Effector memory CD8-positive, alpha-beta T cell (primary cell): ENCODE data around the gene RHO.
"Not testable (repeated sequence)": the region's sequence is repeated elsewhere in the genome, so short reads cannot be mapped to it uniquely, and the experiment has no call there.

Experiments
- ATAC-seq: fragments of 150-1000 bp; cut with Tn5 transposase; replicated peaks from 2 replicates; pipeline ENCODE4 v1.10.0; 2021; ENCODE audit warnings: mild to moderate bottlenecking, moderate library complexity
- DNase-seq, 3 experiments: peaks; one replicate each; pipeline ENCODE4 v3.0.0; 2021
- H3K27ac Mint-ChIP-seq, 2 donors: one replicate each; pipeline ENCODE4 v1.8.0; 2022; ENCODE audit warnings: mild to moderate bottlenecking in 2 of 2, mixed read lengths in 2 of 2, moderate library complexity in 2 of 2
- H3K27me3 Mint-ChIP-seq, 2 donors: one replicate each; pipeline ENCODE4 v1.8.0; 2022; ENCODE audit warnings: mixed read lengths in 2 of 2
- H3K36me3 Mint-ChIP-seq: one replicate; pipeline ENCODE4 v1.8.0; 2022; ENCODE audit warnings: mild to moderate bottlenecking, moderate library complexity, mixed read lengths; ENCODE audit not compliant: insufficient read depth
- H3K4me1 Mint-ChIP-seq, 2 donors: one replicate each; pipeline ENCODE4 v1.8.0; 2022; ENCODE audit warnings: low read depth in 2 of 2, mixed read lengths in 2 of 2
- H3K4me3 Mint-ChIP-seq, 2 donors: one replicate each; pipeline ENCODE4 v1.8.0; 2022; ENCODE audit warnings: mild to moderate bottlenecking in 2 of 2, mixed read lengths in 2 of 2, moderate library complexity in 2 of 2
- H3K9me3 Mint-ChIP-seq, 2 donors: one replicate each; pipeline ENCODE4 v1.8.0; 2022; ENCODE audit warnings: mixed read lengths in 2 of 2

Gene RHO

DNA sequence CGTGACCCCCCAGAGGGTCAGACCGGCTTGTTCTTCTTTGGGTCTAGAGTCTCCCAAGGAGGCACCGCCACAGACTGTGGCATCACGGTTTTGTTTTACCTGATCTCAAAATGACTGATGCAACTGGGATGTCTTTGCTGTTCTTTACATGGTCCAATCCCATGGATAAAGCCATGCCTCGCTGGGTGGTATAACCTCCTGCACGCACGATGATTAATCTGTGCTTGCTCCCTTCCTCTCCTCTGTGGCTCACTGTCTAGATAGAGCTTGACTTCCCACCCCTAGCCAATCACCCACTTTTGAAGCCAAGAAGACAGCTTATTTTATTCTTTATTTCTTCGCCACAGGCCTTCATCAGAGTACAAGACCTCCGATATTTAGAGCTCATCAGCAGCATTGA is 36.6 kb upstream of the RHO start:
- H3K27me3 Mint-ChIP-seq, result no peaks in the 10 kb centered on the region
- H3K36me3 Mint-ChIP-seq, result no peaks in the 10 kb centered on the region
- peak overlapping the region; percentile 42 to 84 for H3K27ac Mint-ChIP-seq
- DNase-seq, result no peak
- no peak overlapping the region for H3K4me3 Mint-ChIP-seq
- H3K9me3 Mint-ChIP-seq, result no peaks in the 10 kb centered on the region
- no peak for ATAC-seq
- peaks cover 3 to 7% of the 10 kb centered on the region in 2 donors for H3K4me1 Mint-ChIP-seq

DNA sequence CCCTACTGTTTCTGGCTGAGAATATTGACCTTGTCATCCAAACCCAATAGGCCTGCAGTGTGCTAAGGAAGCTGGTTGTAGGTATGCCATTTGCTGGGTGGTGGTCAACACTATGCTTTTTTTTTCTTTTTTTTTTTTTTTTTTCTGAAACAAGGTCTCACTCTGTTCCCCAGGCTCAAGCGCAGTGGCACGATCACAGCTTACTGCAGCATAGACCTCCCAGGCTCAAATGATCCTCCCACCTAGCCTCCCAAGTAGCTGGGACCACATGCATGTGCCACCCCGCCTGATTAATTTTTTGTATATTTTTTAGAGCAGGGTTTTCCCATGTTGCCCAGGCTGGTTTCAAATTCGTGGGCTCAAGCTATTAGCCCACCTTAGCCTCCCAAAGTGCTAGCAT is 35.7 kb upstream of the RHO start:
- Mint-ChIP-seq H3K36me3 (no peaks in the 10 kb centered on the region), H3K27ac (no peak overlapping the region), H3K27me3 (no peaks in the 10 kb centered on the region), H3K4me3 (no peak overlapping the region), H3K4me1 (peaks cover 3 to 7% of the 10 kb centered on the region in 2 donors), H3K9me3 (no peaks in the 10 kb centered on the region)
- DNase-seq, result no peak
- no peak for ATAC-seq

DNA sequence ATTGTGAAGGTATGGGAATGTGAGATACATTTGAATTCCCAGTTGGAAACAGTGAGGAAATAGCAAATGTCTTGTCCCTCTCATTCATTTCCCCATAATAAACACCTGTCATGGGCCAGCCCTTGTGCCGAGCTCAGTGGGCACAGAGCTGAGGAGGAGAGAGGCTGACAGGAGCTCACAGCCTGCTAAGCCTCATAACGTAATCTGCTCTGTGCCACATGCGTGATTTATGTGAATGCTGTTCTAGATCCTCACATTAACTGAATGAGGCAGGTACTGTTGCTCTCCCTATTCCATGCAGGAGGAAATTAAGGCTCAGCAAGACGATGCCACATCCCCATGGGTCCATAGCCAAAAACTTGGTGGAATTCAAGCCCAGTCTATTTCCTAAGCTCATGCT is 35.2 kb upstream of the RHO start:
- Mint-ChIP-seq H3K27ac (no peak overlapping the region), H3K4me1 (peaks cover 3 to 7% of the 10 kb centered on the region in 2 donors), H3K9me3 (no peaks in the 10 kb centered on the region), H3K27me3 (no peaks in the 10 kb centered on the region), H3K4me3 (no peak overlapping the region), H3K36me3 (no peaks in the 10 kb centered on the region)
- DNase-seq (no peak), ATAC-seq (no peak)

DNA sequence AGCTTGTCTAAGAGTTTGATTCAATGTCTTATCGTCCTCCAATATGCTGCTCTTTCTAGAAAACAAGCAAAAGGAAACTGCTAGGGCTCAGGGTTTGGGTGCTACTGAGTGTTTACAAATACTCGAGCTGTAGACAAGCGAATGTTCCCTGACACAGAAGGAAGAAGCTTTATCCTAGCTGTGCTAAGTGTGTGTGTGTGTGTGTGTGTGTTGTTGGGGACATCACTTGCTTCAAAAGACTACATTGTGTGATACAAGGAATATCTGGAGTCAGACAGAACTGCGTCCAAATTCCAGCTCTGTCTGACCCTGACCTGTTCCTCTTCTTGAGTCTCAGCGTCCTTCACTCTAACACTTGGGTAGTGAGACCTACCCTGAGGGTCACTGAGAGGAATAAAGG is 33.9 kb upstream of the RHO start:
- H3K36me3 Mint-ChIP-seq, DNase-seq, H3K4me1 Mint-ChIP-seq, H3K27ac Mint-ChIP-seq, H3K4me3 Mint-ChIP-seq, H3K27me3 Mint-ChIP-seq, H3K9me3 Mint-ChIP-seq, ATAC-seq: not testable (repeated sequence)

DNA sequence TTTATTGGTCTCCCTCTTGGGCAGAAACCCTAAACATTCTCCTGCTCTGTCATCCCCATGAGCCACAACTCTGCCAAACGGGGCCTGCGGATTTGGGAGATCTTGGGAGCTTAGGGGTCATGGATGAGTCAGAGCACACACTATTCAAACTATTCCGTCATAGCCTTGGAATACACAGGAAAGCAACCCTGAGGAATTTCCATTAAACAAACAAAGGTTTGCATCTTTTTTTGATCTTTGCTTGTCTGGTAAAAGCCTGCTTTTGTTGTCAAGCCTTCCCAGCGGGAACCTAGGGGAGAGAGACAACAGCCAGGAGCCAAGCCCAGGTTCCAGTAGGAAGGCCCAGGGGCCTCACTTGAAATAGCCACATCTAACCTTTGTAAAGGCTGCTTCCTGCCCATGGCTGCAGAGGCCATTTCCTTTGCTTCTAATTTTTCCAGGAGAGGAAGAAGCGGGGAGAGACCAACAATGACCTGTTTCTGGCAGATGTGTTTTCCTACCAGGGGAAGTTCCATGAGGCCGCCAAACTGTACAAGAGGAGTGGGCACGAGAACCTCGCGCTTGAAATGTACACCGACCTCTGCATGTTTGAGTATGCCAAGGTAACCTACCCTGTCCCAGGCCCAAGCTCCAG is 33.3 kb upstream of the RHO start:
- ATAC-seq, H3K4me3 Mint-ChIP-seq, H3K27me3 Mint-ChIP-seq, H3K36me3 Mint-ChIP-seq, H3K27ac Mint-ChIP-seq, H3K9me3 Mint-ChIP-seq, DNase-seq, H3K4me1 Mint-ChIP-seq: not testable (repeated sequence)

DNA sequence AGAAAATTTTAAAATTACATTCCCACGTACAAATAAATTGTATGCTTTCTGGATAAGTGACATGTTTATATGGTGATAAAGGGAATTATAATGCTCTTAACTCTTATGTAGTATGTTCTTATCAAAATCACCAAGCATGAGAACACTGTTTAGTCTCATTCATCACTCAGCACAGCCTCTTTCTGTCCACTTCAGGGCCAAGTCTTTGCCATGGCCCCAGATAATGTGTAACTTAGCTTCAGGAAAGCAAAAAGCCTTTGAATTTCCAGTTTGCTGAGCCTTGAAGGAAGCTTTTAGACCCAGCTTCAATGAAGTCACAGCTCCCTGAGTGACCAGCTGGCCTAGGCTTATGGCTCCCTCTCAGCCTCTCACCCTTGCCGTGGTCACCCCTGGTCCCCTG is 30.6 kb upstream of the RHO start:
- H3K27ac Mint-ChIP-seq, result peak overlapping the region in 1 of 2 donors; percentile 4
- H3K9me3 Mint-ChIP-seq, H3K36me3 Mint-ChIP-seq, H3K4me3 Mint-ChIP-seq, ATAC-seq, H3K27me3 Mint-ChIP-seq, DNase-seq, H3K4me1 Mint-ChIP-seq: not testable (repeated sequence)

DNA sequence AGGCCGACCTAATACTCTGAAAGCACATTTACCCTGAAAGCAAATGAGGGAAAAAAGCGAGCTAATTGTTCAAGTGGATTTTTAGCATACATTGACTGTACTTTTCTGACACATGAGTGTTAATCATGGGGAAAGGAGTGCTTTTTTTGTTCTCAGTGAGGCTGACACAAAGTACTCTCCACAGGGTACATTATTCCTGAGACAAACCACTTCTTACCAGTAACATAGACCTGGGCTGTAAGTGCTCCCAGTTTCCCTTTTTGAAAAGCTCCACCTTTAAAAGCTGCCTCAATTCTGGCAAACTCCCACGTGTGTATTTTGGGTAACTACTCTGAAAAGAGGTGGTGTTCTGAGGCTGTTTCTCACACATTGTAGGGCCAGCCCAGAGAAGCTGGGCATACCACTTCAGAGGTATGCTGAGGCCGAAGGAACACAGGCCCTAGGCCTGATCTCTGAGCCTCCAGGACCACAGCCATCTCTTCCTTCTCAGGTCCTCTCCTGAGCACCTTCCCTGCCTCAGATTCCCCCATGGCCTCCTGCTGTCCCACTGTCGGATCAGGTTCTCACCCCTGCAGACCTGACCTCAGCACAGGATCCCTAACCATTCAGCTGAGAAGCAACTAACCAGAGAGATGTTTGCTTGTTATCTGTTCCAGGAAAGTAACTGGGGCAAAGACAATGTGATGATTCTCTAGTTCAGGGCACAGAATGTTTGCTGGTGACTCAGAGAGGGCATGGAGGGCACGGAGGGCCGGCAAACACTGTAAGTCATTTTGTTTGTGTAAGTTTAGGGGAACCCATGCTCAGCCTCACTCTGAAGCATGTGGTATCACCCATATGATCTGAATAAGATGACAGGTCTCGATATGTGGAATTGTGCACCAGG is 29.6 kb upstream of the RHO start:
- not testable (repeated sequence) for H3K9me3 Mint-ChIP-seq, H3K36me3 Mint-ChIP-seq, ATAC-seq, DNase-seq, H3K27me3 Mint-ChIP-seq, H3K4me3 Mint-ChIP-seq, H3K4me1 Mint-ChIP-seq
- H3K27ac Mint-ChIP-seq, result peak overlapping the region in 1 of 2 donors; percentile 81

DNA sequence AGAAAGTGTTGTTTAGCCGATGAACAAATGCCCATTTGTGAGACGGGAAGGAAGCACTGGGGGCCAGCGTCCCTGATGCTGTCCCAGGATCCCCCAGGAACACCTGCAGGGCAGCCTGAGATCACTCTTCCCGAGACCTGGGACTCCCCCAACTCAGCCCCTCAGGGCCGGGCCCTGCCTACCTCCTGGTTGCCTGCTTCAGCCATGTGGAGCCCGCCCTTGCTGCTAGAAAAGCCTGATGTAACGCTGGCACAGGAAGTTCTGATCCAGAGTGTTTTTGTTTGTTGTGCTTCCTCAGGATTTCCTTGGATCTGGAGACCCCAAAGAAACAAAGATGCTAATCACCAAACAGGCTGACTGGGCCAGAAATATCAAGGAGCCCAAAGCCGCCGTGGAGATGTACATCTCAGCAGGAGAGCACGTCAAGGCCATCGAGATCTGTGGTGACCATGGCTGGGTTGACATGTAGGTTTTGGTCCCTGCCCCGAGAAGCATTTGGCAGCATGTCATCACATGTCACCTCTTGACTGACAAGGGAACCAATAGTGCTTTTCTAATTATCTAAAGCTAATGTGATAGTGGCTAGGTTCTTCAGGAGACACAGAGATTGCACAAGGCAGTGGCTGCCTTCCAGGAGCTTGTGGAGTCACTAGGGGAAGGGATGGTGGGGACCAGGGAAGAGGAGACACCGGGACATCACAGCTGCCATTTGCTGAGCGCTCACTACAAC is 28.7 kb upstream of the RHO start:
- H3K27me3 Mint-ChIP-seq, DNase-seq, H3K9me3 Mint-ChIP-seq, H3K27ac Mint-ChIP-seq, H3K4me3 Mint-ChIP-seq, H3K4me1 Mint-ChIP-seq, H3K36me3 Mint-ChIP-seq, ATAC-seq: not testable (repeated sequence)

DNA sequence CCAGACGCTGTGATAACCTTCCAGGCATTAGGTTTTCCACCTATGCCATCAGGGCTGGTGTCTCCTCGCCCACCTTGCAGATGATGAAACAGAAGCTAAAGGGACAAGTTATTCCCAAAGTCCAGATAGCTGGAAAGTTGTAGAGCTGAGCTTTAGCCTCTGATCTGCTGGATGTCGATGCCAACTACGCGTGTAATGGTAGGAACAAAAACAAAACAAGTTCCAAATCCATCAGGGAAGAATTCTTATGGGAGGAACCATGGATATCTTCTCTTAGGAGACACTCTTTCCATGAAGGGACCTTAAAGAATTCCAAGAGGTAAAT is 28.1 kb upstream of the RHO start:
- no peak for ATAC-seq
- H3K27me3 Mint-ChIP-seq, result no peaks in the 10 kb centered on the region
- no peaks in the 10 kb centered on the region for H3K36me3 Mint-ChIP-seq
- H3K9me3 Mint-ChIP-seq, result no peaks in the 10 kb centered on the region
- no peak overlapping the region for H3K27ac Mint-ChIP-seq
- no peak for DNase-seq
- no peak overlapping the region for H3K4me3 Mint-ChIP-seq
- H3K4me1 Mint-ChIP-seq, result peaks cover 0 to 7% of the 10 kb centered on the region in 2 donors

DNA sequence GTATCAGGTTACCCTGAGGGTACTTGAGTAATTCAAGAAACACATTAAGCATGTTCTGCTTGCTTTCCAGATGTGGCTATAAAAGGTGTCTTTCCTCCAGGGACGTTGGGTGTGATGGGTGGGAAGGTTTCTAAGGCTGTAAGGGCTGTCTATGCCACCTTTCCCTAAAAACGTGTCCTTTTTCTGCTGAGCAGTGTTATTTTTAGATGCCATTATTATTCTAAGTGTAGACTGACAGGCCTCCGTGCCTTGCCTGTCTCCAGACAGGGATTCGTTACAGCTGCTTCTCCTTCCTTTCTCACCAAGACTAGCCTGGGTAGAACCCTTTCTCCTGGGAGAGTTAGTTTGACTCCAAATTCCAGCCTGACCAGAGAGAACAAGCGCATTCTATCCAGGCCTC is 26.8 kb upstream of the RHO start:
- Mint-ChIP-seq H3K4me1 (peaks cover 0 to 7% of the 10 kb centered on the region in 2 donors), H3K4me3 (no peak overlapping the region), H3K36me3 (no peaks in the 10 kb centered on the region), H3K27me3 (no peaks in the 10 kb centered on the region), H3K27ac (no peak overlapping the region), H3K9me3 (no peaks in the 10 kb centered on the region)
- ATAC-seq, result no peak
- DNase-seq, result no peak

DNA sequence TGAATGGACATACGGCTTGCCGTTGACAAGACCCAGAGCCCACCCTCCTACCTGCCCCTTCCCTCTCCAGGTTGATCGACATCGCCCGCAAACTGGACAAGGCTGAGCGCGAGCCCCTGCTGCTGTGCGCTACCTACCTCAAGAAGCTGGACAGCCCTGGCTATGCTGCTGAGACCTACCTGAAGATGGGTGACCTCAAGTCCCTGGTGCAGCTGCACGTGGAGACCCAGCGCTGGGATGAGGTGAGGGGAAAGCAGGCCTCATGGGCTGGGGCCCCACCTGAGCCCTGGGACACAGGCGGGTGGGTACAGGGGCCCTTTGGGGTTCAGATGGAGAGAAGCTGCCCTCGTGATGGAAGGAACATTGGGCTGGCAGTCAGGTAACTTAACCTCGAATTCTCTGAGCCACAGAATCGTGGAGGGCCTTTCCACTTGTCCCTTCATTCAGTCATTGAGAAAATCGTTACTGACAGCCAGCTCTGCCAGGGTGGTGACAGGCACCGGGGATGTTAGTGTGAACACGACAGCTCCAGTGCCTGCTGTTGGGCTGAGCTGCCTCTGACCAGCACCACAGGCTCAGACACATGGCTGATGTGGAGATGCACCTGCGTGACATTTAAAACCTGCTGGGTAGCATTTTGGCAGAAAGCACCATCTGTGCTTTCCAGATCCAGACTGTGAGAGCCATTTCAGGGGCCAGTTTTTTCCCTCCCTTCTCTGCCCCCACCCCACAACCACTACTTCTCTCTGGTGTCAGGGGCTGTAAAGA is 25.6 kb upstream of the RHO start:
- H3K27me3 Mint-ChIP-seq, result no peaks in the 10 kb centered on the region
- H3K9me3 Mint-ChIP-seq, result no peaks in the 10 kb centered on the region
- H3K4me3 Mint-ChIP-seq, result no peak overlapping the region
- no peak for ATAC-seq
- H3K36me3 Mint-ChIP-seq, result no peaks in the 10 kb centered on the region
- no peak overlapping the region for H3K27ac Mint-ChIP-seq
- H3K4me1 Mint-ChIP-seq, result peaks cover 0 to 7% of the 10 kb centered on the region in 2 donors
- DNase-seq, result no peak

DNA sequence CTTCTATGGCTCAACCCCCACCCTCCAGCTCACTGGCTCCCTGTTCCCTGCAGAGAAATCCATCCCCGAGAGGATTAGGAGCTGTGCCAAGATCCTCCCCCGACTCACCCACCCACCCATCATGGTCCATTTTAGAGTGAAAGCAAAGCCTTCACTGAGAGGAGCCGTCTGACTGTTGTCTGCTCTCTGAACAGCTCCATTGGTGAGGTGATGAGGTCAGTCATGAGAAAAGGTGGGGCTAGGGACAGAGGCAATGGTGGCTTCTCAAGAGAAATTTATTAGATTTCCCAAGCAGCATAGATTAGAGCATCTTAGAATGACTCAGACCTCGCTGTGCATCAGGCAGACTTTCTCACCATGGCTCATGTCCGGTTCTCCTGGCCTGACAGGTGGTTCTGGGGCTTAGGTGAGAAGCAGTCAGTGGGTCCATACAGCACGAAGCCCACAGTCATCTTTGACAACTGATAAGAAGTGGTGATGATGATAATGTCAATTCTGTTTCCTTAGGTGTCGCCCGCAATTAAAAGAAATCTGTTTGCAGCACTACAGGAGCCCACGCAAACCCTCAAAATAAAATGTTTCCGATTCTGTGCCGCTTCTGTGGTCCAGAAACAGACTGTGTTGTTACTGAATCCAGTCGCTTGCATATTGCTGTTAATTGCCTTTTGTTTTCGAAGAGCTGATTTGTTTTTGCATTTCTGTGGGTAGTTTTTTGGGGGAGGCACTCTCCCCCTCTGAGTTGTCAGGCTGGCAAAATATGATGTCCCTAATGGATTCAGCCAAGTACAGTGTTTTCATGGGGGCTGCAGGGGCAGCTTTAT is 24.8 kb upstream of the RHO start:
- DNase-seq (no peak), ATAC-seq (peak; percentile 54)
- peaks cover 0 to 7% of the 10 kb centered on the region in 2 donors for H3K4me1 Mint-ChIP-seq
- H3K9me3 Mint-ChIP-seq, result no peaks in the 10 kb centered on the region
- H3K4me3 Mint-ChIP-seq, result no peak overlapping the region
- no peaks in the 10 kb centered on the region for H3K27me3 Mint-ChIP-seq
- H3K36me3 Mint-ChIP-seq, result no peaks in the 10 kb centered on the region
- no peak overlapping the region for H3K27ac Mint-ChIP-seq
